GM12878 (cell line): ENCODE results near the gene CETP.

Source experiments
- BHLHE40 ChIP-seq, 2 experiments: fragments of 450-650 bp in 1 of 2; IDR thresholded peaks; 2 replicates each; pipeline ENCODE4 v1.6.1; 2011 to 2017; ENCODE audit warnings: low read depth in 2 of 2, borderline replicate concordance in 1 of 2, improper control_type of control experiment in 1 of 2, low read length in 1 of 2, mild to moderate bottlenecking in 1 of 2
- CBX5 ChIP-seq: sonication (generic); IDR thresholded peaks from 2 replicates; pipeline ENCODE4 v1.6.1; 2016; ENCODE audit warnings: low read depth, moderate library complexity, mild to moderate bottlenecking, inconsistent platforms
- CTCF ChIP-seq, 3 experiments: IDR thresholded peaks in 2 of 3; conservative IDR thresholded peaks in 1 of 3; 2 replicates each; pipeline ENCODE4 v1.5.1; 2011; ENCODE audit warnings: low read depth in 3 of 3, low read length in 3 of 3, mild to moderate bottlenecking in 3 of 3, control low read depth in 2 of 3, moderate library complexity in 2 of 3, inconsistent platforms in 1 of 3, mixed read lengths in 1 of 3; ENCODE audit not compliant: control insufficient read depth in 2 of 3, insufficient read depth in 1 of 3; ENCODE audit errors: extremely low read depth in 1 of 3
- EP300 ChIP-seq, 2 experiments: fragments of 150-350 bp in 1 of 2; IDR thresholded peaks; 2 replicates each; pipeline ENCODE4 v1.6.1; 2011 to 2012; ENCODE audit warnings: low read depth in 2 of 2, low read length in 2 of 2, borderline replicate concordance in 1 of 2, improper control_type of control experiment in 1 of 2, inconsistent platforms in 1 of 2; ENCODE audit not compliant: control insufficient read depth in 1 of 2
- FOXM1 ChIP-seq: IDR thresholded peaks from 2 replicates; pipeline ENCODE4 v1.6.1; 2012; ENCODE audit warnings: low read depth, mild to moderate bottlenecking, inconsistent platforms, low read length, moderate library complexity
- POLR2A ChIP-seq: IDR thresholded peaks from 2 replicates; pipeline ENCODE4 v1.6.1; 2011; ENCODE audit warnings: low read depth, mild to moderate bottlenecking, low read length
- RAD21 ChIP-seq: IDR thresholded peaks from 2 replicates; pipeline ENCODE4 v1.6.1; 2011; ENCODE audit warnings: mild to moderate bottlenecking, low read depth, low read length, moderate library complexity; ENCODE audit not compliant: insufficient read depth
- TARDBP ChIP-seq: IDR thresholded peaks from 2 replicates; pipeline ENCODE4 v1.6.1; 2016; ENCODE audit warnings: borderline replicate concordance

- TF ChIP-seq CTCF (IDR thresholded peaks at IDR 0.05 in 2 of 3, conservative IDR thresholded peaks at IDR 0.05 in 1 of 3; ENCODE audit: control insufficient read depth in 2 of 3, extremely low read depth in 1 of 3, insufficient read depth in 1 of 3, low read depth in 3 of 3, low read length in 3 of 3), result no peak
- no peak; a peak in 1 of 4 replicates for TF ChIP-seq BHLHE40 (IDR thresholded peaks at IDR 0.05; ENCODE audit: borderline replicate concordance in 1 of 2, low read depth in 2 of 2, low read length in 1 of 2)
- TF ChIP-seq POLR2A, result peak; percentile 76
- peak; percentile 62; the same call in 1 of the 2 replicates for TF ChIP-seq FOXM1
- TF ChIP-seq RAD21, result no peak
- TF ChIP-seq CBX5, result no peak
- no peak for TF ChIP-seq TARDBP
- peak in 1 of 2 experiments; percentile 55; a peak in 1 of 4 replicates for TF ChIP-seq EP300 (IDR thresholded peaks at IDR 0.05; ENCODE audit: borderline replicate concordance in 1 of 2, control insufficient read depth in 1 of 2, low read depth in 2 of 2, low read length in 2 of 2)
Observed at GRCh38 chr16:56944954-56945839, 16.6 kb upstream of the CETP start.
